Measurements from ENCODE around the gene STT3A. TPM values are rescaled to one million over a fixed set of nuclear protein-coding genes. Genes with fewer than 3 reads are reported as not detected.

STT3A gene
- total RNA-seq, 2 donors from 2014 or later: 51.7 to 69.7 TPM

GRCh38 chr11:125625225-125625629 lies 32.6 kb downstream of the STT3A start:
- H3K27me3 ChIP-seq: no peaks in the 10 kb centered on the region
- peak overlapping the region; percentile 92 to 94 for H3K27ac ChIP-seq
- peak; percentile 68 for DNase-seq (ENCODE audit: low spot score)
- H3K9me3 ChIP-seq: no peaks in the 10 kb centered on the region
- peaks cover 0 to 18% of the 10 kb centered on the region in 2 donors for H3K4me1 ChIP-seq
- H3K4me3 ChIP-seq: peak overlapping the region; percentile 67 to 71
- peaks cover 16% of the 10 kb centered on the region for H3K36me3 ChIP-seq
- TF ChIP-seq CTCF (IDR thresholded peaks at IDR 0.05): no peak

GRCh38 chr11:125625630-125626287 lies 33.1 kb downstream of the STT3A start:
- peaks cover 11% of the 10 kb centered on the region for H3K36me3 ChIP-seq
- no peaks in the 10 kb centered on the region for H3K9me3 ChIP-seq
- no peak for TF ChIP-seq CTCF (IDR thresholded peaks at IDR 0.05)
- no peaks in the 10 kb centered on the region for H3K27me3 ChIP-seq
- peaks cover 0 to 18% of the 10 kb centered on the region in 2 donors for H3K4me1 ChIP-seq
- H3K27ac ChIP-seq: peak overlapping the region; percentile 92 to 94
- peak overlapping the region; percentile 67 to 71 for H3K4me3 ChIP-seq
- DNase-seq (ENCODE audit: low spot score): peak; percentile 88

GRCh38 chr11:125626288-125626950 lies 33.8 kb downstream of the STT3A start:
- Histone ChIP-seq H3K4me3 (peak overlapping the region; percentile 67 to 71), H3K27me3 (no peaks in the 10 kb centered on the region), H3K27ac (peak overlapping the region; percentile 92 to 94), H3K36me3 (peaks cover 4% of the 10 kb centered on the region), H3K9me3 (no peaks in the 10 kb centered on the region), H3K4me1 (peaks cover 0 to 18% of the 10 kb centered on the region in 2 donors)
- DNase-seq (ENCODE audit: low spot score): no peak
- TF ChIP-seq CTCF (IDR thresholded peaks at IDR 0.05): no peak

- no peak for TF ChIP-seq CTCF (IDR thresholded peaks at IDR 0.05)
- H3K36me3 ChIP-seq: no peaks in the 10 kb centered on the region
- no peak overlapping the region for H3K27ac ChIP-seq
- no peak overlapping the region for H3K4me3 ChIP-seq
- peaks cover 0 to 18% of the 10 kb centered on the region in 2 donors for H3K4me1 ChIP-seq
- H3K27me3 ChIP-seq: no peaks in the 10 kb centered on the region
- H3K9me3 ChIP-seq: no peaks in the 10 kb centered on the region
- DNase-seq (ENCODE audit: low spot score): no peak
Measured at GRCh38 chr11:125627236-125627910, 34.7 kb downstream of the STT3A start.

- Histone ChIP-seq H3K36me3 (no peaks in the 10 kb centered on the region), H3K4me1 (no peaks in the 10 kb centered on the region), H3K27ac (no peak overlapping the region), H3K4me3 (no peak overlapping the region), H3K27me3 (no peaks in the 10 kb centered on the region), H3K9me3 (no peaks in the 10 kb centered on the region)
- TF ChIP-seq CTCF (IDR thresholded peaks at IDR 0.05): no peak
- DNase-seq (ENCODE audit: low spot score): no peak
Measured at GRCh38 chr11:125637840-125638239, 45.2 kb downstream of the STT3A start.
